ENCODE results near the gene TAB2. TPM values are rescaled to one million over a fixed set of nuclear protein-coding genes. Genes with fewer than 3 reads are reported as not detected.

Gene TAB2
- total and polyA plus RNA-seq, 2 experiments from 2014 or later = 13.8 to 39.0 TPM

DNA sequence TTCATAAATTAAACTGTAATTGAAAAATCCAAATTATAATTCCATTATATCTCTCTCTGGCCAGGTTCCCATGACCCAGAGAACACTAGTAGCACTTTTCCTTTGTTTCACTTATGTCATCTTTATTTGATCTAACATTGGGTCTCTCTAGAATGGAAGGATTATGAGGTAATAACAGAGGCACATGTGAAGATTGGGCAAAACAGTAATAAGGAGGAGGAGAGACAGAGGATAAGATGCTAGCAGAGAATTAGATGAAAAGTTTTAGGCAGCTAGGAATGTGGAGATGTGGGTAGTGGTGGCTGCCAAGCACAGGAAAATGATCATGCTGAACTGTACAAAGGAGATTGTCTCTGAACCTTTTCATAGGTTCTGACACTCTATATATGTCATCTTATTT lies 3.3 kb downstream of the TAB2 start:
- no peaks in the 10 kb centered on the region for H3K27me3 ChIP-seq
- no peaks in the 10 kb centered on the region for H3K9me3 ChIP-seq (ENCODE audit: low read depth)
- no peaks in the 10 kb centered on the region for H3K36me3 ChIP-seq
- H3K4me1 ChIP-seq (ENCODE audit: low read depth) = peaks cover 52% of the 10 kb centered on the region
- TF ChIP-seq, protein P1, sequence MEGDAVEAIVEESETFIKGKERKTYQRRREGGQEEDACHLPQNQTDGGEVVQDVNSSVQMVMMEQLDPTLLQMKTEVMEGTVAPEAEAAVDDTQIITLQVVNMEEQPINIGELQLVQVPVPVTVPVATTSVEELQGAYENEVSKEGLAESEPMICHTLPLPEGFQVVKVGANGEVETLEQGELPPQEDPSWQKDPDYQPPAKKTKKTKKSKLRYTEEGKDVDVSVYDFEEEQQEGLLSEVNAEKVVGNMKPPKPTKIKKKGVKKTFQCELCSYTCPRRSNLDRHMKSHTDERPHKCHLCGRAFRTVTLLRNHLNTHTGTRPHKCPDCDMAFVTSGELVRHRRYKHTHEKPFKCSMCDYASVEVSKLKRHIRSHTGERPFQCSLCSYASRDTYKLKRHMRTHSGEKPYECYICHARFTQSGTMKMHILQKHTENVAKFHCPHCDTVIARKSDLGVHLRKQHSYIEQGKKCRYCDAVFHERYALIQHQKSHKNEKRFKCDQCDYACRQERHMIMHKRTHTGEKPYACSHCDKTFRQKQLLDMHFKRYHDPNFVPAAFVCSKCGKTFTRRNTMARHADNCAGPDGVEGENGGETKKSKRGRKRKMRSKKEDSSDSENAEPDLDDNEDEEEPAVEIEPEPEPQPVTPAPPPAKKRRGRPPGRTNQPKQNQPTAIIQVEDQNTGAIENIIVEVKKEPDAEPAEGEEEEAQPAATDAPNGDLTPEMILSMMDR (IDR thresholded peaks at IDR 0.05; ENCODE audit: low read depth, low read length) = no peak
- peak overlapping the region; percentile 57 for H3K27ac ChIP-seq
- no peak overlapping the region for H3K4me3 ChIP-seq
- peak in 1 of 2 donors; percentile 36 for DNase-seq (ENCODE audit: low read depth in 1 of 2, low spot score in 1 of 2)

GRCh38 chr6:149323353-149323752 lies 5.8 kb downstream of the TAB2 start:
- Histone ChIP-seq H3K27me3 (no peaks in the 10 kb centered on the region), H3K9me3 (ENCODE audit: low read depth) (no peaks in the 10 kb centered on the region), H3K4me3 (no peak overlapping the region), H3K4me1 (ENCODE audit: low read depth) (peaks cover 51% of the 10 kb centered on the region), H3K36me3 (no peaks in the 10 kb centered on the region), H3K27ac (peak overlapping the region; percentile 60)
- TF ChIP-seq, protein P1 (IDR thresholded peaks at IDR 0.05; ENCODE audit: low read depth, low read length) = no peak
- no peak for DNase-seq (ENCODE audit: low read depth in 1 of 2, low spot score in 1 of 2)

GRCh38 chr6:149323925-149324324 lies 6.4 kb downstream of the TAB2 start:
- Histone ChIP-seq H3K4me1 (ENCODE audit: low read depth) (peaks cover 51% of the 10 kb centered on the region), H3K4me3 (no peak overlapping the region), H3K36me3 (no peaks in the 10 kb centered on the region), H3K27ac (peak overlapping the region; percentile 60), H3K9me3 (ENCODE audit: low read depth) (no peaks in the 10 kb centered on the region), H3K27me3 (no peaks in the 10 kb centered on the region)
- DNase-seq (ENCODE audit: low read depth in 1 of 2, low spot score in 1 of 2) = peak in 1 of 2 donors; percentile 55
- TF ChIP-seq, protein P1 (IDR thresholded peaks at IDR 0.05; ENCODE audit: low read depth, low read length) = no peak

DNA sequence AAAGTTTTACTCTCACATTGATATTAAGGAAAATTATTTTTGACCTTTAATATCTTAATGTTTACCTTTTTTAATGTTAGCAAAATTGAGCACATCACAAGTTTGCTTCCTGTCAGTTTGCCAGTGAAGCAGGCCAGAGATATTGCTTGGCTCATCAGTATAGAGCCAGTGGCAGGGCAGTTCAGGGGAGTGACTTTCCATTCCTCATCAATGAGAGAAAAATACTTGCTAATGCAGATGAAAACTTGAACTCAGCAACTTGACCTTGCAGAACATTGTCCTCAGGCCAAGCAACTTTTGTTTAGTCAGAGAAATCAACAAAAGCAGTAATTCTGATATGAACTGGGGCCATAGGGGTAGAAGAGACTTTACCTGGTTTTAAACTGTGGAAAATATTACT lies 6.9 kb downstream of the TAB2 start:
- DNase-seq (ENCODE audit: low read depth in 1 of 2, low spot score in 1 of 2) = no peak
- Histone ChIP-seq H3K4me3 (no peak overlapping the region), H3K27ac (peak overlapping the region; percentile 44), H3K4me1 (ENCODE audit: low read depth) (peaks cover 51% of the 10 kb centered on the region), H3K9me3 (ENCODE audit: low read depth) (no peaks in the 10 kb centered on the region), H3K36me3 (no peaks in the 10 kb centered on the region), H3K27me3 (no peaks in the 10 kb centered on the region)
- TF ChIP-seq, protein P1 (IDR thresholded peaks at IDR 0.05; ENCODE audit: low read depth, low read length) = no peak

GRCh38 chr6:149325648-149326236 lies 8.2 kb downstream of the TAB2 start:
- TF ChIP-seq, protein P1 (IDR thresholded peaks at IDR 0.05; ENCODE audit: low read depth, low read length) = no peak
- H3K4me1 ChIP-seq (ENCODE audit: low read depth) = peaks cover 49% of the 10 kb centered on the region

More at GRCh38 chr6:149325648-149326236, 8.2 kb downstream of the TAB2 start:
- Histone ChIP-seq H3K4me3 (no peak overlapping the region), H3K27ac (no peak overlapping the region), H3K36me3 (no peaks in the 10 kb centered on the region), H3K9me3 (ENCODE audit: low read depth) (no peaks in the 10 kb centered on the region), H3K27me3 (no peaks in the 10 kb centered on the region)
- no peak for DNase-seq (ENCODE audit: low read depth in 1 of 2, low spot score in 1 of 2)
